LNCAP (cell line): ENCODE data around the gene PIGN.

Source experiments
- TF ChIP-seq, protein P1 (sequence below): fragments of 450-650 bp; IDR thresholded peaks from 2 replicates; pipeline ENCODE4 v1.5.1; 2017; ENCODE audit warnings: mild to moderate bottlenecking

PIGN gene

DNA sequence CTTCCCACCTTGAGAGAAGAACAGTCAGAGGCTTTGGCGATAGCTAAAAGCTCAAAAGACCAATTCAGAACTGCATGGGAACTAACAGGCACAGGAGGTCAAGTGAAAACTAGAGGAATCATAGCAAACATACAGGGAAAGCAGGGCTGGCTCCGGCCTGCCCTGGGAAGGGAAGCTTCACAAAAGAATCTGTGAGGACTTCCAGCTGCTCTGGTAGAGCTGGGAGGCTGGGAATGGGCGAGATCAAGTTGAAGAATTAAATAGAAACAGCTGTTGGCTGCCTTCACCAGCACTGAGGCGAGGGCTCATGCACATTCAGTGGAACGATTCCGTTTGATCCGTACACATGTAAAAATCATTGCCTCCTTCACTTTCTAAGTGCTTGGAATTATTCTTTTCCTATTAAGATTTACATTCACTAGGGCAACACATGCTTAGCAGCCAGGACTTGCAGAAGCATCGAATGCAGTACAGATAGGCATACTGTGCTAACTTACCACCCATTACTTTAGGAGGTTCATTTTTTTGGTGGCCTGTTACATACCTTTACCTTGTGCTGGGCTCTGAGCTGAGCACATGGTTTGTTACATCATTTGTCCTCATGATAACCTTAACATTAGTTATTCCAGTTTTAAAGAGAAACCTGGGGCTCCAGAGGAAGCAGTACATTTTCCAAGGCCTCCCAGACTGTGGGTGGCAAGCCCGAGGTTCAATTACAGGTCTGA, 168.7 kb downstream of the PIGN start:
- TF ChIP-seq, protein P1, sequence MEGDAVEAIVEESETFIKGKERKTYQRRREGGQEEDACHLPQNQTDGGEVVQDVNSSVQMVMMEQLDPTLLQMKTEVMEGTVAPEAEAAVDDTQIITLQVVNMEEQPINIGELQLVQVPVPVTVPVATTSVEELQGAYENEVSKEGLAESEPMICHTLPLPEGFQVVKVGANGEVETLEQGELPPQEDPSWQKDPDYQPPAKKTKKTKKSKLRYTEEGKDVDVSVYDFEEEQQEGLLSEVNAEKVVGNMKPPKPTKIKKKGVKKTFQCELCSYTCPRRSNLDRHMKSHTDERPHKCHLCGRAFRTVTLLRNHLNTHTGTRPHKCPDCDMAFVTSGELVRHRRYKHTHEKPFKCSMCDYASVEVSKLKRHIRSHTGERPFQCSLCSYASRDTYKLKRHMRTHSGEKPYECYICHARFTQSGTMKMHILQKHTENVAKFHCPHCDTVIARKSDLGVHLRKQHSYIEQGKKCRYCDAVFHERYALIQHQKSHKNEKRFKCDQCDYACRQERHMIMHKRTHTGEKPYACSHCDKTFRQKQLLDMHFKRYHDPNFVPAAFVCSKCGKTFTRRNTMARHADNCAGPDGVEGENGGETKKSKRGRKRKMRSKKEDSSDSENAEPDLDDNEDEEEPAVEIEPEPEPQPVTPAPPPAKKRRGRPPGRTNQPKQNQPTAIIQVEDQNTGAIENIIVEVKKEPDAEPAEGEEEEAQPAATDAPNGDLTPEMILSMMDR: no peak

DNA sequence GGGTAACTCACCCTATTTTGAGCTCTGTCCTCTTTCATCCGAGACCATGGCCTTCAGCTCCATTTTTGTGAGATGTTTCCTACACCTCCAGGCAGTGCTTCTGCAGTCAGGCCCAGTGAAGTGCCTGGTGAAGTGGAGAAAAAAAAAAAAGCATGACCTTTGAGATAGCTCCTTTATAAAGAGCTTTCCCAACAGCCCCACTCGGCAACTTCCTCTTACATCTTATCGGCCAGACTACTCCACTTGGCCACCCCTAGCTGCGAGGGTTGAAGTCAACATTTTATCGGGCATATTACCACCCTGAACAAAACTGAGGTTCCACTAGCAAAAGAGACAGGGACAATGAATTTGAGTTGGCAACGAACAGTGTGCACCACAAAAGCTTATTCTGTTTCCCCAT, 169.2 kb downstream of the PIGN start:
- TF ChIP-seq, protein P1: no peak

DNA sequence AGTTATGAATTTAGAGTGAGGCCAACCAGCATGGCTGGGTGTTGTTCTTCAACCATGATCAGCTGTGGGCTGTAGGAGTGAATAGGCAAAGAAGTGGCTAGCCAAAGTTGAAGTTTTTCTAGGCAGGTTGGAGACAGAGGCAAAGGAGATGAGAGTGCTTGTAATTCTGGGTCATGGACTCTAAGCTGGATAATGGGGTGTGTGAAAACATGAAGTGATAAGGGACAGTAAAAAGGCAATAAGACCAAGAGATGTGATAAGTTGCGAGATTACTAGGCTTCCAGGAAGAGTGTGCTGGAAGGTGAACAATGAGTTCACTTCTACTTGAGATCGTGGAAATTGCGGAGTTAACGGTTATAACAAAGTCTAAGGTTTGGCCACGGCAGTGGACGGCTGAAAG, 175.4 kb downstream of the PIGN start:
- TF ChIP-seq, protein P1: no peak

DNA sequence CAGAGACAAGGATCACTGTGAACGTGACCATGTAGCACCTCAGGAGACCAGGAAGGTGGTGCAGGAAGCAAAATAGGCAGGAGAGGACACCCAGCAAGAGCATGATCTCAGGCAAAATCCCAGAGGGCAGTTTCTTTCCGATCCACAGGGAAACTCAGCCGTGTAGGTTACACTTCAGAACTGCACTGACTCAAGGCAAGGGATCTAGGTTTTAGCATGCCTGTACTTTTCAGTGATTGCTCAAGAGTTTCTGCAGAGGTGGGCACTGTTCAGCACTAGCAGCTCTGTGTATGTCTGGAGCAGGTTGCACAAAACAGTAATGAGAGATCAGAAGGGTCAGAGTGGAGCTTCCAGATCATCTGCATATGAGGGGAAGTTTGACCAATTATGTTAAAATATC, 177.3 kb downstream of the PIGN start:
- TF ChIP-seq, protein P1: no peak

DNA sequence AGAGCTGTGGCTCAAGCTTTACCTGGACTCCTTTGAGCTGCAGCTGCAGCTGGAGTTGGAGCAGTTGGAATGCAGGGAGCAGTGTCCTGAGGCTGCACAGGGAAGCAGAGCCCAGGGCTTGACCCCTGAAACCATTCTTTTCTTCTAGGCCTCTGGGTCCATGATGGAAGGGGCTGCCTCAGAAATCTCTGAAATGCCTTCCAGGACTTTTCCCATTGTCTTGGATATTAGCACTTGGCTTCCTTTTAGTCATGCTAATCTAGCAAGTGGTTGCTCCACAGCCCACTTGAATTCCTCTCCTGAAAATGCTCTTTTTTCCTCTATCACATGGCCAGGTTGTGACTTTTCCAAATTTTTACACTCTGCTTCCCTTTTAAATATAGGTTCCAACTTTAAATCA, 185.5 kb downstream of the PIGN start:
- TF ChIP-seq, protein P1: no peak

DNA sequence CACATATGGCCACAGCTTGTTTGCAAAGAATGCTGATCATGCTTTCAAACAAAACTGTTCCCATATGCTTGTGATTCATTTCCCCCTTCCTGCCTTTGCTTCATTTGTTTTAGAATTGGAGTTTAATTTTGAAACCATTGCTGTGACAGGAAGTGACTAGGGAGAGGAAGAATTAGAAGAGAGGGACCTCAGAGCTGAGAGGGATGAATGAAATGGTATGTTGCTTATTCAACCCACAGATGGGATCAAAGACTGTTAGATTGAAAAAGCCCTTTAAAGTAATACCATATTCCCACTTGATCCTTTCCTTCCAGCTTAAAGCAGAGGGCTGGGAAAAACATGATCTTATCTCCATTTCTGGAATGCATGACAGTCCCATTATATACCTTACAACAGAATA, 187.9 kb downstream of the PIGN start:
- TF ChIP-seq, protein P1: no peak

DNA sequence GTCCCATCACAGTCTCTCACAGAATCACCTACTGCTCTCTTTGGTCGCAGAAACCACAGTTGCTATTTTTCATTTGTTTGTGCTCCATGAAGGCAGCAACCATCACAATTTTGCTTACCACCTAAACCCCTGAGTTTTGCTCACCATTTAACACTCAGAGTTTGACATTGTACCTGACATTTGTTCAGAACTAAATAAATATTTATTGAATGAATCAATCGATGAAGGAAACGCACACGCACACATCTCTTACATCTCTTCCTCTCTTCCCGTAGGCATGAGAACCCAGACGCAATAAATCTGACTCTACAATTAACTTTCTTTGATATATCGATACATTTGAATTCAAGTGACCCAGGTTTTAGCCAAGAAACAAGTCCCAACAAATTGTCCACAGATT, 188.5 kb downstream of the PIGN start:
- TF ChIP-seq, protein P1: no peak

DNA sequence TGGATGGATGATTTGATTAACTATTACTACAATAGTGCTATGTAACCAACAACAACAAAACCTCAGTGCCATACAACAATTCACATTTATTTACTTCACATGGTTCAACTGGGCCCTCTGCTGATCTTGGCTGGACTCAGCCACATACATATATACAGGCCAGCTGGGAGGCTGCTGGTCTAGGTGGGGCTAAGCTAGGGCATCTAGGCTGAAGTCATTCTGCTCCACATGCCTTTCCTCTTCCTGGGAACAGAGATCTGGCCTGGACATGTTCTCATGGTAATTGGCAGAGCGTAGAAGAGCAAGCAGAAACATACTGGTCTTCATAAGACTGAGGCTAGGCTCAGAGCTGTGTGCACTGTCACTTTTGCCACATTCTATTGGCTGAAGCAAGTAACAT, 191.2 kb downstream of the PIGN start:
- TF ChIP-seq, protein P1: no peak
